HG03066 (cell line): ENCODE data around the gene ITIH1.
"Not testable (repeated sequence)": the region's sequence is repeated elsewhere in the genome, so short reads cannot be mapped to it uniquely, and the experiment has no call there.

ENCODE experiments used
- ATAC-seq: cut with Tn5 transposase; IDR thresholded peaks from one replicate; pipeline ENCODE4 v1.9.1; 2021; ENCODE audit warnings: low read depth; ENCODE audit not compliant: unreplicated experiment

Gene ITIH1

GRCh38 chr3:52773361-52774065 lies 3.9 kb upstream of the ITIH1 start:
- ATAC-seq = no peak

GRCh38 chr3:52774066-52774713 lies 3.2 kb upstream of the ITIH1 start:
- no peak for ATAC-seq

- no peak for ATAC-seq
Observed at GRCh38 chr3:52774901-52775864, 2.2 kb upstream of the ITIH1 start.

GRCh38 chr3:52775877-52776276 lies 1.5 kb upstream of the ITIH1 start:
- no peak for ATAC-seq

- ATAC-seq = not testable (repeated sequence)
Observed at GRCh38 chr3:52776486-52776885, 913 bp upstream of the ITIH1 start.

- ATAC-seq = no peak
Observed at GRCh38 chr3:52777959-52778805, 783 bp downstream of the ITIH1 start.

- no peak for ATAC-seq
Observed at GRCh38 chr3:52779011-52779836, 1.8 kb downstream of the ITIH1 start.

GRCh38 chr3:52779837-52780585 lies 2.6 kb downstream of the ITIH1 start:
- ATAC-seq = no peak

- no peak for ATAC-seq
Observed at GRCh38 chr3:52781741-52782140, 4.3 kb downstream of the ITIH1 start.

GRCh38 chr3:52782412-52783210 lies 5.2 kb downstream of the ITIH1 start:
- no peak for ATAC-seq

- no peak for ATAC-seq
Observed at GRCh38 chr3:52783211-52783555, 5.8 kb downstream of the ITIH1 start.

GRCh38 chr3:52784021-52784621 lies 6.7 kb downstream of the ITIH1 start:
- no peak for ATAC-seq

GRCh38 chr3:52784931-52785590 lies 7.7 kb downstream of the ITIH1 start:
- no peak for ATAC-seq

- ATAC-seq = no peak
Observed at GRCh38 chr3:52786330-52787215, 9.2 kb downstream of the ITIH1 start.

- ATAC-seq = no peak
Observed at GRCh38 chr3:52787246-52787645, 9.8 kb downstream of the ITIH1 start.
